Dedifferentiated amniotic fluid mesenchymal stem cell (primary cell): ENCODE data around the gene TFRC.
"Not testable (repeated sequence)": the region's sequence is repeated elsewhere in the genome, so short reads cannot be mapped to it uniquely, and the experiment has no call there.

Experiments
- DNase-seq: peaks from one replicate; pipeline ENCODE4 v3.0.0-alpha.2; 2016; ENCODE audit errors: extremely low spot score

The TFRC gene

GRCh38 chr3:196081002-196081833, 672 bp downstream of the TFRC start:
- DNase-seq = peak; percentile 20

GRCh38 chr3:196080101-196080846, 1.6 kb downstream of the TFRC start:
- not testable (repeated sequence) for DNase-seq

GRCh38 chr3:196079682-196080081, 2.2 kb downstream of the TFRC start:
- no peak for DNase-seq

GRCh38 chr3:196075013-196075412, 6.9 kb downstream of the TFRC start:
- no peak for DNase-seq

GRCh38 chr3:196073255-196073753, 8.6 kb downstream of the TFRC start:
- DNase-seq = no peak

- DNase-seq = no peak
These were observed 9.6 kb downstream of the TFRC start for GRCh38 chr3:196072313-196072712.

- DNase-seq = not testable (repeated sequence)
These were observed 13.1 kb downstream of the TFRC start for GRCh38 chr3:196068812-196069211.

- no peak for DNase-seq
These were observed 14.5 kb downstream of the TFRC start for GRCh38 chr3:196067439-196067838.

- no peak for DNase-seq
These were observed 17.9 kb downstream of the TFRC start for GRCh38 chr3:196063971-196064370.

- DNase-seq = no peak
These were observed 18.4 kb downstream of the TFRC start for GRCh38 chr3:196063456-196063855.

GRCh38 chr3:196063049-196063448, 18.8 kb downstream of the TFRC start:
- no peak for DNase-seq

- DNase-seq = no peak
These were observed 21.1 kb downstream of the TFRC start for GRCh38 chr3:196060834-196061233.

- DNase-seq = no peak
These were observed 24.0 kb downstream of the TFRC start for GRCh38 chr3:196057760-196058331.

- DNase-seq = not testable (repeated sequence)
These were observed 25.5 kb downstream of the TFRC start for GRCh38 chr3:196056371-196056770.

GRCh38 chr3:196055683-196056270, 26.1 kb downstream of the TFRC start:
- DNase-seq = no peak

- DNase-seq = no peak
These were observed 26.6 kb downstream of the TFRC start for GRCh38 chr3:196055240-196055639.

GRCh38 chr3:196054661-196055060, 27.2 kb downstream of the TFRC start:
- no peak for DNase-seq

GRCh38 chr3:196053487-196053886, 28.4 kb downstream of the TFRC start:
- no peak for DNase-seq

- no peak for DNase-seq
These were observed 30.4 kb downstream of the TFRC start for GRCh38 chr3:196051282-196052076.

GRCh38 chr3:196050597-196050996, 31.3 kb downstream of the TFRC start:
- no peak for DNase-seq

GRCh38 chr3:196049653-196050052, 32.2 kb downstream of the TFRC start:
- no peak for DNase-seq
